K562 (cell line): ENCODE measurements around the gene HIVEP3. TPM values are rescaled to one million over a fixed set of nuclear protein-coding genes. Genes with fewer than 3 reads are reported as not detected.

Experiments used
- ATAC-seq: fragments of 200-7000 bp; cut with Tn5 transposase; 3 replicates; pipeline ENCODE4 v1.9.1; 2020; ENCODE audit warnings: moderate library complexity
- BruUV-seq: library from RNA; stranded (reverse); fragments of 400-500 nt; replicated peaks from 2 replicates; lab custom pipeline; 2021; lab: Mats Ljungman, UMichigan
- CTCF ChIA-PET: fragments of 300-600 bp; formaldehyde crosslinking; extraction: SDS; loops from one replicate; lab custom pipeline; 2021; ENCODE audit warnings: low intra/inter-chr PET ratio; lab: Yijun Ruan, JAX
- POLR2A ChIA-PET: fragments of 300-600, 350-650 bp; sonication (Branson Sonifier 250); formaldehyde crosslinking; extraction: SDS; loops from one replicate; lab custom pipeline; 2021; ENCODE audit warnings: antibody characterized with exemption, inconsistent platforms; lab: Yijun Ruan, JAX
- DNase-seq, 4 experiments: peaks; one replicate each; pipeline versions ENCODE4 v3.0.0 to v3.0.0-alpha.2; 2011 to 2018; ENCODE audit warnings: low spot score in 3 of 4, mixed read lengths in 3 of 4; ENCODE audit errors: extremely low read depth in 1 of 4
- FAIRE-seq: peaks from 2 replicates; lab custom pipeline; 2011; peaks lifted over from hg19 to GRCh38; lab: Jason Lieb, UNC
- H2AFZ ChIP-seq: 2 replicates; pipeline ENCODE4 v1.6.0; 2011; ENCODE audit warnings: low read depth, low read length, control low read depth, inconsistent platforms
- H3K27ac ChIP-seq: fragments of 200-600 bp; 3 replicates; pipeline ENCODE4 v1.8.0; 2011; ENCODE audit warnings: low read depth, mild to moderate bottlenecking, control low read depth, inconsistent platforms, low read length, moderate library complexity, mixed read lengths; ENCODE audit errors: extremely low read depth
- H3K27me3 ChIP-seq, 2 experiments: fragments of 300-600 bp in 1 of 2; 2 replicates in 1 of 2; 3 replicates in 1 of 2; pipeline versions ENCODE4 v1.6.0 to v1.8.0; 2011; ENCODE audit warnings: inconsistent platforms in 2 of 2, low read length in 2 of 2, mild to moderate bottlenecking in 1 of 2, mixed read lengths in 1 of 2, moderate library complexity in 1 of 2; ENCODE audit not compliant: control insufficient read depth in 2 of 2, insufficient read depth in 2 of 2
- H3K36me3 ChIP-seq: fragments of 300-600 bp; 3 replicates; pipeline ENCODE4 v1.8.0; 2011; ENCODE audit warnings: mild to moderate bottlenecking, low read length, inconsistent platforms; ENCODE audit not compliant: control insufficient read depth, insufficient read depth
- H3K4me1 ChIP-seq, 2 experiments: fragments of 200-600 bp in 1 of 2; replicated peaks in 1 of 2; 2 replicates in 1 of 2; 3 replicates in 1 of 2; pipeline versions ENCODE4 v1.5.1 to v1.8.0; 2011; ENCODE audit warnings: inconsistent platforms in 2 of 2, low read length in 2 of 2, mild to moderate bottlenecking in 1 of 2, mixed read lengths in 1 of 2, moderate library complexity in 1 of 2; ENCODE audit not compliant: control insufficient read depth in 2 of 2, insufficient read depth in 2 of 2
- H3K4me2 ChIP-seq: 2 replicates; pipeline ENCODE4 v1.6.1; 2011; ENCODE audit warnings: low read length, control low read depth, inconsistent platforms, mixed read lengths; ENCODE audit not compliant: insufficient read depth
- H3K4me3 ChIP-seq: fragments of 200-600 bp; sonication (generic), shearing (Covaris generic); 2 replicates; pipeline ENCODE4 v1.5.1; 2016; ENCODE audit warnings: control low read depth, inconsistent platforms
- H3K79me2 ChIP-seq: fragments of 200-600 bp; 3 replicates; pipeline ENCODE4 v1.8.0; 2011; ENCODE audit warnings: low read length, inconsistent platforms; ENCODE audit not compliant: control insufficient read depth, insufficient read depth
- H3K9ac ChIP-seq, 2 experiments: 2 replicates each; pipeline versions ENCODE4 v1.6.0 to v1.6.1; 2011; ENCODE audit warnings: low read depth in 2 of 2, low read length in 2 of 2, control low read depth in 1 of 2, inconsistent platforms in 1 of 2, mild to moderate bottlenecking in 1 of 2, mixed read lengths in 1 of 2; ENCODE audit not compliant: insufficient read depth in 1 of 2
- H3K9me1 ChIP-seq: one replicate; pipeline ENCODE4 v1.6.0; 2011; ENCODE audit warnings: inconsistent platforms, mild to moderate bottlenecking, low read length, moderate library complexity; ENCODE audit not compliant: control insufficient read depth, insufficient read depth
- H3K9me3 ChIP-seq: replicated peaks from 2 replicates; pipeline ENCODE4 v1.5.1; 2011; ENCODE audit warnings: low read depth, low read length, inconsistent platforms; ENCODE audit not compliant: control insufficient read depth, insufficient read depth
- H4K20me1 ChIP-seq: replicated peaks from 2 replicates; pipeline ENCODE4 v1.6.1; 2011; ENCODE audit warnings: low read length, inconsistent platforms, mixed read lengths; ENCODE audit not compliant: control insufficient read depth, insufficient read depth
- COPS2 ChIP-seq: fragments of 450-650 bp; conservative IDR thresholded peaks from 2 replicates; pipeline ENCODE4 v1.6.1; 2016; ENCODE audit warnings: mild to moderate bottlenecking, moderate library complexity
- FOXJ2 ChIP-seq: fragments of 200-800 bp; sonication (Bioruptor generic); IDR thresholded peaks from 2 replicates; pipeline ENCODE4 v1.6.1; 2016; ENCODE audit warnings: missing genetic modification characterization, missing compliant biosample characterization
- FOXK1 ChIP-seq: sonication (generic); formaldehyde crosslinking; IDR thresholded peaks from 2 replicates; pipeline ENCODE4 v1.8.0; 2022; ENCODE audit warnings: missing genetic modification reagents, mild to moderate bottlenecking, borderline replicate concordance
- GABPB2 ChIP-seq: fragments of 250-450 bp; sonication (Bioruptor Pico); conservative IDR thresholded peaks from 2 replicates; pipeline ENCODE4 v1.5.1; 2021; ENCODE audit warnings: mild to moderate bottlenecking
- MLLT1 ChIP-seq, 2 experiments: fragments of 450-650 bp; IDR thresholded peaks; 2 replicates each; pipeline ENCODE4 v1.6.1; 2016
- MYC ChIP-seq, 2 experiments: fragments of 250-450 bp in 1 of 2; sonication (Bioruptor Pico) in 1 of 2; IDR thresholded peaks; 2 replicates each; pipeline versions ENCODE4 v1.5.1 to v1.6.1; 2012 to 2021; ENCODE audit warnings: low read depth in 2 of 2, borderline replicate concordance in 1 of 2, improper control_type of control experiment in 1 of 2, low read length in 1 of 2, mild to moderate bottlenecking in 1 of 2, moderate library complexity in 1 of 2
- NR0B1 ChIP-seq: fragments of 450-650 bp; IDR thresholded peaks from one replicate; pipeline ENCODE4 v1.6.1; 2018; ENCODE audit warnings: mild to moderate bottlenecking, moderate library complexity; ENCODE audit not compliant: partially characterized antibody
- POLR2G ChIP-seq: fragments of 200-400 bp; formaldehyde crosslinking; IDR thresholded peaks from 2 replicates; pipeline ENCODE4 v1.6.1; 2017; ENCODE audit warnings: low read depth, mild to moderate bottlenecking, antibody characterized with exemption, low read length, moderate library complexity
- RBBP5 ChIP-seq: fragments of 200-600 bp; sonication (generic); IDR thresholded peaks from 2 replicates; pipeline ENCODE4 v1.6.1; 2012; ENCODE audit warnings: borderline replicate concordance, mild to moderate bottlenecking, low read length, control low read depth, inconsistent platforms; ENCODE audit not compliant: insufficient read depth, poor library complexity, severe bottlenecking
- USF2 ChIP-seq: sonication (generic); formaldehyde crosslinking; IDR thresholded peaks from 2 replicates; pipeline ENCODE4 v1.5.0; 2020; ENCODE audit warnings: missing genetic modification reagents
- WGBS: fragments of 100-300 bp; shearing (Covaris generic); methylation state at CpG from one replicate; pipeline ENCODE4 v1.1.6; 2016; ENCODE audit warnings: low coverage, mixed read lengths; ENCODE audit not compliant: insufficient coverage; ENCODE audit errors: missing lambda C conversion rate; 5-methylcytosine and 5-hydroxymethylcytosine counted together
- in situ Hi-C: fragments of 300-500 bp; cut with MboI; formaldehyde crosslinking; loops from 4 replicates; pipeline ENCODE4 v1.15.0; 2018; ENCODE audit warnings: inconsistent platforms, mixed read lengths
- intact Hi-C: fragments of 100-400 bp; cut with micrococcal nuclease; formaldehyde crosslinking; loops from 2 replicates; pipeline ENCODE4 v1.14.2; 2022
- polyA plus RNA-seq, 8 experiments: library from polyadenylated mRNA; depleted of rRNA in 4 of 8; stranded (reverse) in 5 of 8; unstranded in 3 of 8; fragments of >200 nt; fragmentation: Nextera tagmentation in 2 of 8; fragmentation: Illumina TruSeq in 1 of 8; extraction: Ambion mirVana in 2 of 8; extraction: Trizol in 1 of 8; gene quantifications; 2 replicates each; pipeline versions ENCODE4 v1.2.1 to v1.2.3, GENCODE V29; 2011 to 2014; ENCODE audit warnings: inconsistent platforms in 1 of 8, missing spikeins in 1 of 8
- total RNA-seq, 7 experiments: library from RNA; depleted of rRNA in 6 of 7; stranded (reverse); fragments of >200 nt in 6 of 7; fragmentation: Illumina TruSeq in 2 of 7; extraction: Trizol in 2 of 7; gene quantifications; 2 replicates each; pipeline versions ENCODE4 v1.2.1 to v1.2.3, GENCODE V29; 2011 to 2021; ENCODE audit warnings: low replicate concordance in 1 of 7

HIVEP3 gene
- total and polyA plus RNA-seq, 9 of the 15 experiments (the other 6 are each of a cell fraction or from before 2014, with no cell fraction given), result 0.09 to 0.58 (median 0.34) TPM; not detected in 1

- intact Hi-C loops (no loop called here), in situ Hi-C loops (no loop called here)
- H3K4me1 ChIP-seq, result no peaks in the 10 kb centered on the region
- H3K27me3 ChIP-seq, result peaks cover 7 to 39% of the 10 kb centered on the region in 2 experiments
- no peak for DNase-seq
- BruUV-seq, result no TSS peak
- no peak for ATAC-seq
- H3K9ac ChIP-seq, result no peak overlapping the region
- no peaks in the 10 kb centered on the region for H3K9me1 ChIP-seq
- H3K4me3 ChIP-seq, result no peak overlapping the region
- H4K20me1 ChIP-seq, result no peaks in the 10 kb centered on the region; the same call in none of the 2 replicates
- CTCF ChIA-PET, result no interaction called here
- POLR2A ChIA-PET, result interaction anchor here (0.6 kb wide), 1 partner anchor 86 kb away, joined by 3 read pairs; no protein-coding TSS in a partner anchor
- WGBS, result 0% methylated on average over 3 of the region's 3 CpGs
- FAIRE-seq, result no peak
- no peak overlapping the region for H3K27ac ChIP-seq
- TF ChIP-seq RBBP5 (no peak), FOXK1 (no peak), POLR2G (no peak), GABPB2 (CRISPR knock-in tag) (no peak), COPS2 (no peak), FOXJ2 (no peak), NR0B1 (no peak), MLLT1 (IDR thresholded peaks at IDR 0.05) (no peak), USF2 (no peak), MYC (IDR thresholded peaks at IDR 0.05; ENCODE audit: low read depth, low read length) (no peak), MYC (CRISPR knock-in tag; IDR thresholded peaks at IDR 0.05; ENCODE audit: borderline replicate concordance, low read depth) (no peak)
- H3K4me2 ChIP-seq, result no peak overlapping the region
- no peaks in the 10 kb centered on the region for H3K9me3 ChIP-seq
- H3K79me2 ChIP-seq, result no peaks in the 10 kb centered on the region
- no peak overlapping the region for H2AFZ ChIP-seq
- no peaks in the 10 kb centered on the region for H3K36me3 ChIP-seq
Measured at GRCh38 chr1:41641475-41641814, 277.3 kb downstream of the HIVEP3 start.
